NOMO-1 treated with dmso at 0.1 percent for 144 hours (cell line): ENCODE data around the gene ASS1.
A peak's percentile ranks its signal among the peaks of the same experiment; 100 is the strongest.
"Not testable (repeated sequence)": the region's sequence is repeated elsewhere in the genome, so short reads cannot be mapped to it uniquely, and the experiment has no call there.

Experiments used
- DNase-seq: peaks from one replicate; lab custom pipeline; 2025; ENCODE audit not compliant: unreplicated experiment; lab: John Stamatoyannopoulos, UW

ASS1 gene

GRCh38 chr9:130433168-130433946 is 11.4 kb upstream of the ASS1 start:
- DNase-seq: no peak

GRCh38 chr9:130433947-130434262 is 10.9 kb upstream of the ASS1 start:
- DNase-seq: no peak

- not testable (repeated sequence) for DNase-seq
Observed at GRCh38 chr9:130434656-130435055, 10.1 kb upstream of the ASS1 start.

- no peak for DNase-seq
Observed at GRCh38 chr9:130437011-130437789, 7.6 kb upstream of the ASS1 start.

GRCh38 chr9:130438382-130438981 is 6.3 kb upstream of the ASS1 start:
- no peak for DNase-seq

- DNase-seq: no peak
Observed at GRCh38 chr9:130441031-130441430, 3.7 kb upstream of the ASS1 start.

- DNase-seq: no peak
Observed at GRCh38 chr9:130442746-130443455, 1.9 kb upstream of the ASS1 start.

GRCh38 chr9:130443456-130443801 is 1.3 kb upstream of the ASS1 start:
- DNase-seq: no peak

GRCh38 chr9:130443840-130444492 is 795 bp upstream of the ASS1 start:
- DNase-seq: no peak

GRCh38 chr9:130445268-130445983 is 665 bp downstream of the ASS1 start:
- DNase-seq: no peak

- no peak for DNase-seq
Observed at GRCh38 chr9:130446101-130446861, 1.5 kb downstream of the ASS1 start.

GRCh38 chr9:130447193-130447816 is 2.5 kb downstream of the ASS1 start:
- no peak for DNase-seq

- peak; percentile 57 for DNase-seq
Observed at GRCh38 chr9:130448035-130448624, 3.4 kb downstream of the ASS1 start.

GRCh38 chr9:130448771-130449603 is 4.2 kb downstream of the ASS1 start:
- no peak for DNase-seq

GRCh38 chr9:130450344-130451003 is 5.7 kb downstream of the ASS1 start:
- no peak for DNase-seq

- DNase-seq: no peak
Observed at GRCh38 chr9:130451004-130451390, 6.2 kb downstream of the ASS1 start.
